ENCODE results near the gene MMP7.
A peak's percentile ranks its signal among the peaks of the same experiment; 100 is the strongest.

MMP7 gene, protein sequence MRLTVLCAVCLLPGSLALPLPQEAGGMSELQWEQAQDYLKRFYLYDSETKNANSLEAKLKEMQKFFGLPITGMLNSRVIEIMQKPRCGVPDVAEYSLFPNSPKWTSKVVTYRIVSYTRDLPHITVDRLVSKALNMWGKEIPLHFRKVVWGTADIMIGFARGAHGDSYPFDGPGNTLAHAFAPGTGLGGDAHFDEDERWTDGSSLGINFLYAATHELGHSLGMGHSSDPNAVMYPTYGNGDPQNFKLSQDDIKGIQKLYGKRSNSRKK

DNA sequence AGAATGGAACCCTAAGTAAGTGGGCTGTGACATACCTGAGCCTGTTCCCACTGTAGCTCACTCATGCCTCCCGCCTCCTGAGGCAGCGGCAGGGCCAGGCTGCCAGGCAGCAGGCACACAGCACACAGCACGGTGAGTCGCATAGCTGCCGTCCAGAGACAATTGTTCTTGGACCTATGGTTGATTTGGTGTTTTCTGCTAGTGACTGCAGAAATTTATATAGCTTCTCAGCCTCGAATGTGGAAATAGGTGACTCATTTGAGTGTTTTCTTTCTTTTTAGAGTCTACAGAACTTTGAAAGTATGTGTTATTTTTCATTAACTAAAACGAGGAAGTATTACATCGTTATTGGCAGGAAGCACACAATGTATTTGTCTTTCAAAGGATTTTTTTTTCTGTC lies at the start of gene MMP7:
TSS of gene MMP7 (minus strand) at position 190 of the 400 bp plus-strand sequence. CDS start at position 143, 47 bp downstream.
- in situ Hi-C loops (cut with MboI; ENCODE audit: low sequenced_read_pairs): no loop called here
- no peaks in the 10 kb centered on the region; the same call in 1 of the 2 replicates for H3K27me3 ChIP-seq (ENCODE audit: low read depth)
- H3K4me1 ChIP-seq: no peaks in the 10 kb centered on the region
- H3K36me3 ChIP-seq (replicated peaks): no peaks in the 10 kb centered on the region
- no peaks in the 10 kb centered on the region for H3K9me3 ChIP-seq
- DNase-seq (ENCODE audit: low spot score in 2 of 2): no peak
- no peak within 1 kb of the TSS for H3K4me3 ChIP-seq

DNA sequence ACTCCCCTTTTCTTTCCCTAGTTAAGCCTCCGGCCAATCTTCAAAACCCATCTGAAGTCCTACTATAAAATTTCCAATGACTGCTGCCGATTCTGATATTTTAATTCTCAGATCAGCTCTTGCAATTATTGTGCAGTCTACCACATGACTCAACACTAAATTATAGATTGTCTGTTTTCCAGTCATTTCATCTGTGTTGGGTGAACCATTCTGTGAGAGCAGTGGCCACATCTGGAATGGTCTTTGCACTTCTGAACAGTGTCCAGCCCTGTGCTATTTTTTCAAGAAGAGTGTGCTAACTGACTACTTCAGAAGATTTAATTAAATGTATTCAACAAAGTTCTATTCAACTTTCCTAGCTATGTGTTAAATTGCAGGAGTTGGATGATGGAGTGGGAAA lies 47.2 kb upstream of the MMP7 start:
- no peak for DNase-seq (ENCODE audit: low spot score in 2 of 2)
- Histone ChIP-seq H3K4me1 (no peaks in the 10 kb centered on the region), H3K9me3 (no peaks in the 10 kb centered on the region), H3K36me3 (replicated peaks) (no peaks in the 10 kb centered on the region), H3K4me3 (no peak overlapping the region), H3K27me3 (ENCODE audit: low read depth) (no peaks in the 10 kb centered on the region)
- in situ Hi-C loops (cut with MboI; ENCODE audit: low sequenced_read_pairs): no loop called here

DNA sequence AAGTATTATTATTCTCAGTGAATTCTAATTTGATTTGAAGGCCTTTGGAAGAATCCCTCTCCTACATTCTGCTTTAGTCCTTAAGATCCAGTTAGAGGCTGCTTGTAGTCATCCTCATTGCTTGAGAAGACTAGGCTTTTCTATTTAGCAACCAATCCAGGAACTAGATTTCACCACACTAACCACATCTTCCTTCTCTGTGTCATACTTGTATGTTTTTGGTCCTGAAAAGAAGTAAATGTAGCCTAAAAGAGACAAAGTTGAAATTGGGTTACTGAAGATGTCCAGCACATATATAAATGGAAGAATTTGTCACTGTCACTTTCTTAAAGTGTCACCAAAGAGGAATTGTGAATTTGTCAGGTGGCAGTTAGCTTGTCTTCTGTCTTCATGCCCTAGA lies 46.6 kb upstream of the MMP7 start:
- H3K27me3 ChIP-seq (ENCODE audit: low read depth): no peaks in the 10 kb centered on the region
- no peaks in the 10 kb centered on the region for H3K36me3 ChIP-seq (replicated peaks)
- no peak for DNase-seq (ENCODE audit: low spot score in 2 of 2)
- in situ Hi-C loops (cut with MboI; ENCODE audit: low sequenced_read_pairs): no loop called here
- no peaks in the 10 kb centered on the region for H3K9me3 ChIP-seq
- H3K4me1 ChIP-seq: no peaks in the 10 kb centered on the region
- H3K4me3 ChIP-seq: no peak overlapping the region

DNA sequence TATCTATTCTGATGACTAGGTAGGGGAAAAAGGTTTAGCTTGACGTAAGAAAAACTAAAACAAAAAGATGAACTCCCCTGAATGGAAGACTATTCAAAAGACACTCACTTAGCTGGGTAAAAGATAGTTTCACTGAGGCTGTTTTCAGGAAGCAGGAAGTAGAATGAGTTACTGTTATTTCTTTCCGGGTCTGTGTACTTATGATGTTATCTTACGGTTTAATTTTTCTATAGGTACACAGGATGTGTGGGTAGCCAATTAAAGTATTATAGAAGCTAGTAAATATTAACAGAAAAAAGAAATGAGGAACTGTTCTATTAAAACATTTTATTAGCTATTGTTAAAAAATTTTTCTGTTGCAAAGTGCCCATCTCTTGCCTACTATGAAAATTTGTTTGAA lies 45.8 kb upstream of the MMP7 start:
- H3K36me3 ChIP-seq (replicated peaks): no peaks in the 10 kb centered on the region
- DNase-seq (ENCODE audit: low spot score in 2 of 2): no peak
- in situ Hi-C loops (cut with MboI; ENCODE audit: low sequenced_read_pairs): no loop called here
- H3K27me3 ChIP-seq (ENCODE audit: low read depth): no peaks in the 10 kb centered on the region
- H3K4me3 ChIP-seq: no peak overlapping the region
- no peaks in the 10 kb centered on the region for H3K9me3 ChIP-seq
- no peaks in the 10 kb centered on the region for H3K4me1 ChIP-seq

DNA sequence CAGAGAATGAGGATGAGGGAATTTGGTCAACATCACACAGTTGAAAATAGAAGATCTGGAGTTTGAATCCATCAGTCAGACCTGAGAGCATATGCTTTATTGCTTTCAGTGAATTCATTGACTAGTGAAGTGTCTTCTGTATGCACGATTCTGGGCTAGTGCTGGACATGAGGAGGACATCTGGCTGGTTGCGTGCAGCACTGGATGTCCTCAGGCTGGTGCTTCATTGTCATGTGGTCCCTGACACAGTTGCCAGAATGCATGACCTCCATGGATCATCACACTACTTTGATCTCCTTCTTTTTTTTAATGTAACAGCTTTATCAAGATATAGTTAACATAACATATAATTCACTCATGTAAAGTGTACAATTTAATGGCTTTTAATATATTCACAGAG lies 44.5 kb upstream of the MMP7 start:
- Histone ChIP-seq H3K36me3 (replicated peaks) (no peaks in the 10 kb centered on the region), H3K4me3 (no peak overlapping the region), H3K27me3 (ENCODE audit: low read depth) (no peaks in the 10 kb centered on the region), H3K4me1 (no peaks in the 10 kb centered on the region), H3K9me3 (no peaks in the 10 kb centered on the region)
- in situ Hi-C loops (cut with MboI; ENCODE audit: low sequenced_read_pairs): no loop called here
- no peak for DNase-seq (ENCODE audit: low spot score in 2 of 2)

DNA sequence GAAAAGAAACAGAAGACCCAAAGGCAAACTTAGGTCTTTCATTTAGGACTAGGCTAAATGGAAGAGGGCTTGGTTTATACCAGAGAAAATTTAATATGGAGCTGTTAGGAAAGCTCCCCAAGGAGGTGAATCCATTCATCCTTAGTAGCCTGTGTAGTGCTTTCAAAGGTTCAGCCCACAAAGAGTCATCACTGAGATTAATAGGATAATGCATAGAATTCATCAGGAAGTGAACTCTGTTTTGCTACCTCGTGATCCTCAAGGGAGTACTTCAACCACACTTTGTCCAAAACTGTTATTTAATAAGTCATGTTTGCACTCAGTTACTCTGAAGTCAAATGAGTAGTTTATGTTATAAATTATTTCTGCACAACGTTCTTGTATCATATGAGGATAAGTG lies 43.3 kb upstream of the MMP7 start:
- no peaks in the 10 kb centered on the region for H3K4me1 ChIP-seq
- DNase-seq (ENCODE audit: low spot score in 2 of 2): no peak
- H3K9me3 ChIP-seq: no peaks in the 10 kb centered on the region
- H3K27me3 ChIP-seq (ENCODE audit: low read depth): no peaks in the 10 kb centered on the region
- in situ Hi-C loops (cut with MboI; ENCODE audit: low sequenced_read_pairs): no loop called here
- H3K36me3 ChIP-seq (replicated peaks): no peaks in the 10 kb centered on the region
- H3K4me3 ChIP-seq: no peak overlapping the region

DNA sequence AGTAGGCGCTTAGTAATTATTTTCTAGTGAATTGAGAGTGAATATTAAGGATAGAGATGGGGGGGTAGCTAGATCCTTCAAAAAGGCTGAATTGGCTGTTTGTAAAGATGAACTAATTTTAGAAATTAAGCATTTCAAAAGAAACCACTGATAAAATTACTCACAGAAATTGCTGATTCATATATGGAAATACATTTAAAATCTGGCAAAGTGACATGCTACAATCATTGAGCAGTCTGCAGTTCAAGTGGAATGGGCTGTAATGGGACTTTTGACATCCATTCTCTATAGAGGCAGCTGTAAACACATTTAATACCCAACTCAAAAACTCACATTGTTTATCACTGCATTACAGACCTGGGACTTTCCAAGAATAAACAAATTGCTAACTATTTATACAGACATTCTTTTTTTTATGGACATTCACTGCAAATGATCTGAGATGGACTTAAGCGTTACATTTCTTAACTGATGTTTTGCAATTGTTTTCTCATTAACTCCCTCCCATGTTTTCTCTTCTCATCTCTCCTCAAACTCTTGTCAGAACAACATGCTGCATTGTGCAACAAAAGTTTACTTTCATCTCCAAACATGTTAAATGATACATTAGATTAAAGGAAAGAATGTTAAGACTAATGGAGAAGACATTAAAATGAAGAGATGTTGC lies 42.1 kb upstream of the MMP7 start:
- Histone ChIP-seq H3K27me3 (ENCODE audit: low read depth) (no peaks in the 10 kb centered on the region), H3K4me3 (no peak overlapping the region), H3K9me3 (no peaks in the 10 kb centered on the region; the same call in 1 of the 2 replicates), H3K36me3 (replicated peaks) (no peaks in the 10 kb centered on the region), H3K4me1 (no peaks in the 10 kb centered on the region)
- no peak for DNase-seq (ENCODE audit: low spot score in 2 of 2)
- in situ Hi-C loops (cut with MboI; ENCODE audit: low sequenced_read_pairs): no loop called here

DNA sequence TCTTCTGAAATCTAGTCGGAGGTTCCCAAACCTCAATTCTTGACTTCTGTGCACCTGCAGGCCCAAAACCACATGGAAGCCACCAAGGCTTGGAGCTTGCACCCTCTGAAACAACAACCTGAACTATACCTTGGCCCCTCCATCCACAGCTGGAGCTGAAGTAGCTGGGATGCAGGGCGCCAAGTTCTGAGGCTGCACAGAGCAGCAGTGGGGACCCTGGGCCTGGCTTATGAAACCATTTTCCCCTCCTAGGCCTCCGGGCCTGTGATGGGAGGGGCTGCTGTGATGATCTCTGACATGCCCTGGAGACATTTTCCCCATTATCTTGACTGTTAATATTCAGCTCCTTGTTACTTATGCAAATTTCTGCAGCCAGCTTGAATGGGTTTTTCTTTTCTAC lies 38.3 kb upstream of the MMP7 start:
- Histone ChIP-seq H3K4me1 (no peaks in the 10 kb centered on the region), H3K27me3 (ENCODE audit: low read depth) (no peaks in the 10 kb centered on the region; the same call in 1 of the 2 replicates), H3K4me3 (no peak overlapping the region), H3K36me3 (replicated peaks) (no peaks in the 10 kb centered on the region), H3K9me3 (no peaks in the 10 kb centered on the region; the same call in 1 of the 2 replicates)
- no peak for DNase-seq (ENCODE audit: low spot score in 2 of 2)
- in situ Hi-C loops (cut with MboI; ENCODE audit: low sequenced_read_pairs): no loop called here

DNA sequence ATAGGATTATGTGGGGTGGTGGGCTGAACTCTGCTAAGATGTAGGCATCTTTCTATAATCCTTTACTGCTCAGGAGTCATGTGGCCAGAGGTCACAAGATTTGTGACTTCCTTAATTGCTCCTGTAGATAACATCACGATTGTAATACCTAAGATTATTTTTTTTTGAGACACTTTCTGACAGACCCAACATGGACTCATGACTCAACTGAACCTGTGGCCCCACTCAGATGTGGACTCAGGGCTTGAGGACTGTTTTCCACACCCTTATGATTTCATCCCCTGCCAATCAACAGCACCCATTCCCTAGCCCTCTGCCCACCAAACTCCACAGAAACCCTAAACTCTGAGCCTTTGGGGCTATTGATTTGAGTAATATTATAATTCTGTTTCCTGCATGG lies 35.6 kb upstream of the MMP7 start:
- DNase-seq (ENCODE audit: low spot score in 2 of 2): no peak
- no peak overlapping the region for H3K4me3 ChIP-seq
- in situ Hi-C loops (cut with MboI; ENCODE audit: low sequenced_read_pairs): no loop called here
- H3K36me3 ChIP-seq (replicated peaks): no peaks in the 10 kb centered on the region
- no peaks in the 10 kb centered on the region; the same call in 1 of the 2 replicates for H3K27me3 ChIP-seq (ENCODE audit: low read depth)
- no peaks in the 10 kb centered on the region for H3K4me1 ChIP-seq
- no peaks in the 10 kb centered on the region; the same call in 1 of the 2 replicates for H3K9me3 ChIP-seq

DNA sequence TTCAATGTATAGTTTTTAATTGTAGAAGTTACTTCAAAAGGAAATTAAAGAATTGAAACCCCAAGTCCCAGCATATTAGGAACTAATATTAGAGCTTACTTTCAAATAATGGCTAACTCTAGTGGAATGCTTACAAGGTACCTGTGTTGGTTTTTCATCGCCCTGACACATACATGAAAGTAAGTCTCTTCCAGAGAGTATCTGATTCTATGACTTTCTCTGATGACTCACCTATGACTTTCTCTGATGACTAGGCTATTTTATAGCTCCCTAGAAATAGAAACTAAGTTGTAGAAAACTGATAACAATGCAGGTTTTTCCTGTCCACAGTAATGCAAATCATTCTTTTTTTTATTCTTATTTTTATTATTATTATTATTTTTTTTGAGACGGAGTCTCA lies 33.6 kb upstream of the MMP7 start:
- H3K4me3 ChIP-seq: no peak overlapping the region
- no peak for DNase-seq (ENCODE audit: low spot score in 2 of 2)
- no peaks in the 10 kb centered on the region; the same call in 1 of the 2 replicates for H3K9me3 ChIP-seq
- no peaks in the 10 kb centered on the region; the same call in 1 of the 2 replicates for H3K27me3 ChIP-seq (ENCODE audit: low read depth)
- peaks cover 2% of the 10 kb centered on the region; the same call in 1 of the 2 replicates for H3K4me1 ChIP-seq
- no peaks in the 10 kb centered on the region for H3K36me3 ChIP-seq (replicated peaks)
- in situ Hi-C loops (cut with MboI; ENCODE audit: low sequenced_read_pairs): no loop called here

DNA sequence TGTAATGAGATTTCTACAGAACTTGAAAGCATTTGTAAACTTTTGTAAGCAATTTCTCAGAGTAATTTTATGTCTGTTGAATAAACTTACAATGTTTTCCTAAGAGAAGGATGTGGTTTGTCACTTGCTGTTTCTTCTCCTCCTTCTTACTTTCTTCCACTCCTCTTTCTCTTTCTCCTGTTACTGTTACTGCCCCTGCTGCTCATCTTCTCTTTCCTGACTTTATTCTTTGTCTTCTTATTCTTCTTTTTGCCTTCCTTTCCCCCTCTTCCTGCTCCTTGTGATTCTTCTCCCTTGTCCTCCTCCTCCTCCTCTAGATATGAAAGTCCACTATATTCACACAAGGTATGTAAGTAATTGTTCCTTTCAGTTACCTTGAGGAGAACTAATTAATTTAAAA lies 31.1 kb upstream of the MMP7 start:
- H3K4me1 ChIP-seq: peaks cover 2% of the 10 kb centered on the region; the same call in 1 of the 2 replicates
- H3K27me3 ChIP-seq (ENCODE audit: low read depth): no peaks in the 10 kb centered on the region; the same call in 1 of the 2 replicates
- DNase-seq (ENCODE audit: low spot score in 2 of 2): no peak
- H3K4me3 ChIP-seq: no peak overlapping the region
- in situ Hi-C loops (cut with MboI; ENCODE audit: low sequenced_read_pairs): no loop called here
- no peaks in the 10 kb centered on the region for H3K36me3 ChIP-seq (replicated peaks)
- no peaks in the 10 kb centered on the region for H3K9me3 ChIP-seq

DNA sequence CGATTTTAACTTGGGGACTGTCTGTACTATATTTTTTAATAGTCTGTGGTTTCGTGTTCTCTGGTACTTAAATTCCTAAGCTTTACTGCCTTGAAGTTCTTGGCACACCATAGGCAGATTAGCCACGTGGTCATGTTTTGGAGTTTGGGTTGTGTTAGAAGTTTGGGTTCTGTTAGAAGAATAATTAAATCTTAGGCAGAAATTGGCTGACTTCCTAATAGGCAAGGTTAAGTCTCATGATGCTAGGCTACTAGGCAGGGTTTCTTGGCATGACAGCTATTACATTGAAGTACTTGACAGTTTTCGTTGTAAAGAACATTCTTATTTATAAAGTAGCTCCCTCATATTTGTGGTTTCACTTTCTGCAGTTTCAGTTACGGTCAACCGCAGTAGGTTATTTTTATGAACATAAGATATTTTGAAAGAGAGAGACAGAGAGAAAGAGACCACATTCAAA lies 30.0 kb upstream of the MMP7 start:
- H3K36me3 ChIP-seq (replicated peaks): no peaks in the 10 kb centered on the region
- in situ Hi-C loops (cut with MboI; ENCODE audit: low sequenced_read_pairs): no loop called here
- H3K27me3 ChIP-seq (ENCODE audit: low read depth): no peaks in the 10 kb centered on the region; the same call in 1 of the 2 replicates
- no peak for DNase-seq (ENCODE audit: low spot score in 2 of 2)
- no peak overlapping the region for H3K4me3 ChIP-seq
- no peaks in the 10 kb centered on the region for H3K9me3 ChIP-seq
- peaks cover 2% of the 10 kb centered on the region; the same call in 1 of the 2 replicates for H3K4me1 ChIP-seq

DNA sequence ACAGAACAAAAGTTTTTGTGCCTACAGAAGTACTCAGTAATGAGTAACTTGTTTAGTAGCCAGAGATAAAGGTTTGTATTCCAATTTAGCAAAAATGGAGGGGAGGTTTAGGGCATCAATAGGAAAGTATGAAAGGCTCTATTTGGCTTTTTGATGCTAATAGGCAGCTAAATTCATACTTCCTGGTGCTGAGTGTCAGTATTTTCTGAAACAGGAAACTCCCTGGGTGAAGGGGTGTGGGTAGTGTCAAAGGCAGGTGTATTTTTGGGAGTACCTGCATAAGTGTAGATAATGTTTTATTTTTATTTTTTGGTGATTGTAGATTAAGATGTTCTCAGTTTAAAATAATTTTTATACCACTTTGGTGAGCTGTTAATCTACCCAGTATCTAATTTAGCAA lies 29.3 kb upstream of the MMP7 start:
- no peaks in the 10 kb centered on the region for H3K9me3 ChIP-seq
- no peaks in the 10 kb centered on the region; the same call in 1 of the 2 replicates for H3K27me3 ChIP-seq (ENCODE audit: low read depth)
- peak in 1 of 2 experiments; percentile 47 for DNase-seq (ENCODE audit: low spot score in 2 of 2)
- H3K4me3 ChIP-seq: no peak overlapping the region
- in situ Hi-C loops (cut with MboI; ENCODE audit: low sequenced_read_pairs): no loop called here
- H3K36me3 ChIP-seq (replicated peaks): no peaks in the 10 kb centered on the region
- H3K4me1 ChIP-seq: peaks cover 2% of the 10 kb centered on the region; the same call in 1 of the 2 replicates

DNA sequence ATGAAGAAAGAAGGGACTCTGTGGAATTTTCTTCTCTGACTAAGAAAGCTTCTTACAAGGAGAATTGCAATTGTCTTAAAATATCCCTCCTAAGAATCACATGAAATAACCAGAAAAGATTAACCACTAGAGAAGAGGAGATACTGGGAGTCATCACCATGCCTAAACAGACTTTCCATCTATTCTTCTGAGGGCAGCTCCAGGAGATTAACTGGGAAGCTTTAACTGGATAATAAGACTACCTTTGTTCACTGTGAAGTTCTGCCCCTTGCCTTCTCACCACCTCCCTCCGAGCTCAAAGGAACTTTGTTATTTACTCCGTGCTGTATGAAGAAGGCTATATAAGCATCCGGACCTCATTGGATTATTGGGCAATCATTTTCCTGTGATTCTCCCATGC lies 24.5 kb upstream of the MMP7 start:
- peaks cover 2% of the 10 kb centered on the region; the same call in 1 of the 2 replicates for H3K4me1 ChIP-seq
- no peak for DNase-seq (ENCODE audit: low spot score in 2 of 2)
- in situ Hi-C loops (cut with MboI; ENCODE audit: low sequenced_read_pairs): no loop called here
- H3K27me3 ChIP-seq (ENCODE audit: low read depth): no peaks in the 10 kb centered on the region
- H3K4me3 ChIP-seq: no peak overlapping the region
- no peaks in the 10 kb centered on the region for H3K36me3 ChIP-seq (replicated peaks)
- no peaks in the 10 kb centered on the region for H3K9me3 ChIP-seq

Data from HAP-1 (cell line).